ENCODE data around the gene IL17C.

The IL17C gene

DNA sequence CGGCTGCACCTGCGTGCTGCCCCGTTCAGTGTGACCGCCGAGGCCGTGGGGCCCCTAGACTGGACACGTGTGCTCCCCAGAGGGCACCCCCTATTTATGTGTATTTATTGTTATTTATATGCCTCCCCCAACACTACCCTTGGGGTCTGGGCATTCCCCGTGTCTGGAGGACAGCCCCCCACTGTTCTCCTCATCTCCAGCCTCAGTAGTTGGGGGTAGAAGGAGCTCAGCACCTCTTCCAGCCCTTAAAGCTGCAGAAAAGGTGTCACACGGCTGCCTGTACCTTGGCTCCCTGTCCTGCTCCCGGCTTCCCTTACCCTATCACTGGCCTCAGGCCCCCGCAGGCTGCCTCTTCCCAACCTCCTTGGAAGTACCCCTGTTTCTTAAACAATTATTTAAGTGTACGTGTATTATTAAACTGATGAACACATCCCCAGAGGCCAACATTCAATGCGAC is 1.7 kb downstream of the IL17C start:
- H3K27ac ChIP-seq (ENCODE audit: low read length) = no peak overlapping the region
- H3K9ac ChIP-seq (ENCODE audit: low read length) = no peak overlapping the region
- peaks cover 10% of the 10 kb centered on the region for H3K27me3 ChIP-seq (ENCODE audit: control insufficient read depth, insufficient read depth, low read length)
- no peak overlapping the region for H3K4me3 ChIP-seq (ENCODE audit: low read length)
- no peaks in the 10 kb centered on the region for H3K36me3 ChIP-seq (ENCODE audit: control insufficient read depth, low read depth, low read length)
- peaks cover 16% of the 10 kb centered on the region for H3K4me1 ChIP-seq (ENCODE audit: control insufficient read depth, low read depth, low read length)
- H3K9me3 ChIP-seq (ENCODE audit: control insufficient read depth, low read depth, low read length) = no peaks in the 10 kb centered on the region

DNA sequence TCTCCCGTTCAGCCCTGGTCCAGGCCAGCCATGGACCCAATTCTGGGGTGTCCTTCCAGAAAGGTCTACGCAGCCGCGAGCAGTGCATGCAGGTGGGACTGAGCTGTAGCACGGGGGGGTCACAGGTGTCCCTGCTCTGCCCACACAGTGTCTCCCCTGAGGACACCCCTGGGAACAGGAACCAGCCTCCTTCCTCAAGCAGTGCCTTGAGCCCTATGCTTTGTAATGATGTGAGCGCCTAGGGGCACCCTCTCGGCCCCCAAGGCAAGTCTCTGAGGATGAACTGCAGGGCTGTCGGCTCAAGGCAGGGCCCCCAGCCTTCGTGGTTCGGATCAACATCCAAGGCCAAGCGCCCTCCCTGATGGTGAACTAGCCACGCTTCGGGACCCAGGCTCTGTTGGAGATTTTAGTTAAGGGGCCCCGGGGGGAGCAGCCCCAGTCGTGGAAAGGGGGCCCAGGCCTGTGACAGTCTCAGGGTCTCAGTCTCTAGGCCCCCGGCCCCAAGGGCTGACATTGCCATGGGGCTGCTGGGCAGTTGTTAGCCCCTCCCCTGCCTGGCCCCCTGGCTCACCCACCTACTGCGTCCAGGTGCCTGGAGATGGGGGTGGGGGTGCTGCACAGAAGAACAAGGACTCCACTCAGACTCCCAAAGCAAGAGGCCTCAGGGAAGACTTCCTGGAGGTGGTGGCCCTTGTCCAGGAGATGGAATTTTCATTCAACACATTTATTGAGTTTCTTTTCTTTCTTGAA is 2.3 kb downstream of the IL17C start:
- Histone ChIP-seq H3K4me1 (ENCODE audit: control insufficient read depth, low read depth, low read length) (peaks cover 16% of the 10 kb centered on the region), H3K36me3 (ENCODE audit: control insufficient read depth, low read depth, low read length) (no peaks in the 10 kb centered on the region), H3K9me3 (ENCODE audit: control insufficient read depth, low read depth, low read length) (no peaks in the 10 kb centered on the region), H3K4me3 (ENCODE audit: low read length) (no peak overlapping the region), H3K9ac (ENCODE audit: low read length) (no peak overlapping the region), H3K27ac (ENCODE audit: low read length) (no peak overlapping the region), H3K27me3 (ENCODE audit: control insufficient read depth, insufficient read depth, low read length) (peaks cover 6% of the 10 kb centered on the region)

DNA sequence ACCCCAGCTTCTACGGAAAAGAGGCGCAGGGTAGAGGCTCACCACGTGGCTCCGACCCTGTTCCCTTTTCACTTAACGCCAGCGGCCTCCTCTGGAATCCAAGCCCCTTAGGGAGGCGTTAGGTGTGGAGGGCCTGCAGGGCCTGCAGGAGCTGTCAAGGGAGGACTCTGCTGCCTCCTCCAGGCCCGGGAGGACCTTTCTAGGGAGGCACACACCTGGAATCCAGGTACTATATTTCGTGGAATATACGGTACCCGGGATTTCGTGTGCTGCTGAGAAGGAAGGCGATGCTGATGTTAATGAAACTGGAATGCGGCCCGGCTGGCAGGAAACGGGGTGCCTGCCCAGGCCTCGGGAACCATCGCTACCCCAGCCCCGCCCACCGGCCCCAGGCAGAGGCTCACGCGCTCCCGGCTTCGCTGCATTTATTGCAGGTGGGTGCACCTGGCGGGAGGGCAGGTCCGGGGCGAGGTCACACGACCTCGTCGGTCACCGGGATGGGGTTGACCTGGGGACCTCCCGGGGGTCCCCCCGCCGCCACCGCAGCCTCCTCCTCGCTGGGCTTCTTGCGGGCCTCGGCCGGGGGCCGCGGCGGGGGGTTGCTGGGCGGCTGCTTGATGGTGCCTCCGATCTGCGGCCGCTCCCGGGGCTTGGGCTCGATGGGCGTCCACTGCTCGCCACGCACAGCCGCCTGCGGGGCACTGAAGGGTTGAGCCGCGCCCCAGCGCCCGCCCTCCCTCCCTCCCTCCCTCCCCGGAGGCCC is 4.7 kb downstream of the IL17C start:
- H3K9me3 ChIP-seq (ENCODE audit: control insufficient read depth, low read depth, low read length) = no peaks in the 10 kb centered on the region
- H3K36me3 ChIP-seq (ENCODE audit: control insufficient read depth, low read depth, low read length) = no peaks in the 10 kb centered on the region
- peaks cover 6% of the 10 kb centered on the region for H3K27me3 ChIP-seq (ENCODE audit: control insufficient read depth, insufficient read depth, low read length)
- no peak overlapping the region for H3K4me3 ChIP-seq (ENCODE audit: low read length)
- H3K4me1 ChIP-seq (ENCODE audit: control insufficient read depth, low read depth, low read length) = peaks cover 12% of the 10 kb centered on the region
- H3K9ac ChIP-seq (ENCODE audit: low read length) = no peak overlapping the region
- H3K27ac ChIP-seq (ENCODE audit: low read length) = no peak overlapping the region

DNA sequence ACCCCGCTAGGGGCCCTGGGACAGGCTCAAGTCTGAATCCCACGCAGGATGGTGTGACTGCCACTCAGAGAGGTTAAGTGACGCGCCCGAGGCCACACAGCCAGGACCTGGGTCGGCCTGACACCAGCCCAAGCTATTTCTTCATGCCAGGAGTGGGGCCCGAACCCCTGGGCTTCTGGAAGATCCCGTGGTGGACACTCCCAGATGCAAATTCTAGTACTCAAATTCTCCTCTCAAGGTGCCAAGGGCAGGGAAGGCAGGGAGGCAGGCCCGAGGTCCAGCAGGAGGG is 5.2 kb downstream of the IL17C start:
- no peak overlapping the region for H3K4me3 ChIP-seq (ENCODE audit: low read length)
- H3K27ac ChIP-seq (ENCODE audit: low read length) = no peak overlapping the region
- no peaks in the 10 kb centered on the region for H3K9me3 ChIP-seq (ENCODE audit: control insufficient read depth, low read depth, low read length)
- H3K4me1 ChIP-seq (ENCODE audit: control insufficient read depth, low read depth, low read length) = peaks cover 11% of the 10 kb centered on the region
- H3K36me3 ChIP-seq (ENCODE audit: control insufficient read depth, low read depth, low read length) = no peaks in the 10 kb centered on the region
- H3K9ac ChIP-seq (ENCODE audit: low read length) = no peak overlapping the region
- peaks cover 6% of the 10 kb centered on the region for H3K27me3 ChIP-seq (ENCODE audit: control insufficient read depth, insufficient read depth, low read length)

- no peaks in the 10 kb centered on the region for H3K9me3 ChIP-seq (ENCODE audit: control insufficient read depth, low read depth, low read length)
- no peaks in the 10 kb centered on the region for H3K4me1 ChIP-seq (ENCODE audit: control insufficient read depth, low read depth, low read length)
- no peak overlapping the region for H3K27ac ChIP-seq (ENCODE audit: low read length)
- no peaks in the 10 kb centered on the region for H3K36me3 ChIP-seq (ENCODE audit: control insufficient read depth, low read depth, low read length)
- H3K27me3 ChIP-seq (ENCODE audit: control insufficient read depth, insufficient read depth, low read length) = peaks cover 2% of the 10 kb centered on the region
- no peak overlapping the region for H3K4me3 ChIP-seq (ENCODE audit: low read length)
- H3K9ac ChIP-seq (ENCODE audit: low read length) = no peak overlapping the region
Observed at GRCh38 chr16:88645455-88645854, 7.1 kb downstream of the IL17C start.

DNA sequence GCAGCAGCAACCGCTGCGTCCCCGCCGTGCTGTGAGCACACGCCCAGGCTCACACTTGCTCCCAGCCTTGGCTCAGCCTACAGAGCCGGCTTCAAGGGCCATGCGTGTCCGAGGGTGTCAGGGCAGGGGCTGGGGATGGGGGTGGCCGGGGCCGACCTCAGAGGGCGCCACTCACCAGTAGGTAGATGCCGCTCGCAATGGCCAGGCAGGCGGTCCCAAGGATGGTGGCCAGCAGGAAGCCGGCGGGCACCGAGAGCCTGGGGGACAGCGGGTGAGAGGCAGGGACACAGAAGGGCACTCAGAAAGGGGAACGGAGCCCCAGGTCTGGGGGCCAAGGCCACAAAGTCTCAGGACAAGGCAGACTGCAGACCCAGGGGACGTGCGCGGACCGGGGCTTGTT is 7.6 kb downstream of the IL17C start:
- Histone ChIP-seq H3K9ac (ENCODE audit: low read length) (no peak overlapping the region), H3K4me3 (ENCODE audit: low read length) (no peak overlapping the region), H3K27ac (ENCODE audit: low read length) (no peak overlapping the region), H3K4me1 (ENCODE audit: control insufficient read depth, low read depth, low read length) (no peaks in the 10 kb centered on the region), H3K36me3 (ENCODE audit: control insufficient read depth, low read depth, low read length) (no peaks in the 10 kb centered on the region), H3K27me3 (ENCODE audit: control insufficient read depth, insufficient read depth, low read length) (no peaks in the 10 kb centered on the region), H3K9me3 (ENCODE audit: control insufficient read depth, low read depth, low read length) (no peaks in the 10 kb centered on the region)

- no peak overlapping the region for H3K4me3 ChIP-seq (ENCODE audit: low read length)
- no peak overlapping the region for H3K9ac ChIP-seq (ENCODE audit: low read length)
- H3K27ac ChIP-seq (ENCODE audit: low read length) = no peak overlapping the region
- H3K4me1 ChIP-seq (ENCODE audit: control insufficient read depth, low read depth, low read length) = peaks cover 4% of the 10 kb centered on the region
- no peaks in the 10 kb centered on the region for H3K9me3 ChIP-seq (ENCODE audit: control insufficient read depth, low read depth, low read length)
- H3K27me3 ChIP-seq (ENCODE audit: control insufficient read depth, insufficient read depth, low read length) = no peaks in the 10 kb centered on the region
- H3K36me3 ChIP-seq (ENCODE audit: control insufficient read depth, low read depth, low read length) = no peaks in the 10 kb centered on the region
Observed at GRCh38 chr16:88646345-88647034, 8.1 kb downstream of the IL17C start.

- H3K9me3 ChIP-seq (ENCODE audit: control insufficient read depth, low read depth, low read length) = no peaks in the 10 kb centered on the region
- H3K4me1 ChIP-seq (ENCODE audit: control insufficient read depth, low read depth, low read length) = peaks cover 4% of the 10 kb centered on the region
- H3K9ac ChIP-seq (ENCODE audit: low read length) = no peak overlapping the region
- H3K36me3 ChIP-seq (ENCODE audit: control insufficient read depth, low read depth, low read length) = no peaks in the 10 kb centered on the region
- H3K27me3 ChIP-seq (ENCODE audit: control insufficient read depth, insufficient read depth, low read length) = no peaks in the 10 kb centered on the region
- no peak overlapping the region for H3K4me3 ChIP-seq (ENCODE audit: low read length)
- no peak overlapping the region for H3K27ac ChIP-seq (ENCODE audit: low read length)
Observed at GRCh38 chr16:88647178-88648070, 9.1 kb downstream of the IL17C start.

DNA sequence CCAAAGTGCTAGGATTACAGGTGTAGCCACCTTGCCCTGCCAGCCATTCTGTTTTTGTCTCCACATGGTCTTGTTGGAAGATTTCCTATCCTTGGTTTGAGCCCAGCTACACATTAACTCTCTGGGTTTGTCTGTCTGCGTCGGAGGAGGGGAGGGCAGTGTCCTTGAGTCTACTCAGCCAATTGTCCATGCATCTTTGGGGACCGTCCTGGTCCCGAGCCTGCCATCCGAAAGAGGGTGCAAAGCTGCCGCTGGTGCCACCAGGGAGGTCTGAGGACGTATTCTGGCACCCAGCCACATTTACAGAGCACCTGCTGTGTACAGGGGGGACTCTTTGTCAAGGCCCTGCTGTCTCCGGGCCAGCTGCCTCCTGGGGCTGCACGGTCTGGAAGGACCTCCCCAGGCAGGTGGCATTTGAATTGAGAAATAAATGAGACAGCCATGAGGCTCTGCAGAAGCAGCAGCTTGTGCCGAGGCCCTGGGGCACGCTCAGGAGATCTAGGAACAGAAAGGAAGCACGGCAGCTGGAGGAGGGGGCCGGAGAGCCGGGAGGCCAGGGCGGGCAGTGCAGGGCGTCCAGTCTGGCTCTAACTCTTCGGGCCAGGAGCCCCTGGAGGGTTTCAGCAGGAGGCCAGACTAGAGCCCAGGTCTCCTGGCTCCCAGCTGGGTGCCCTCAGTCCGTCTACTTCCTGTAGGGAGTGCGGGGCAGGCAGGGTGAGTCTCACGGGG is 11.0 kb downstream of the IL17C start:
- peaks cover 4% of the 10 kb centered on the region for H3K4me1 ChIP-seq (ENCODE audit: control insufficient read depth, low read depth, low read length)

GRCh38 chr16:88649924-88650748 is 11.8 kb downstream of the IL17C start:
- Histone ChIP-seq H3K4me3 (ENCODE audit: low read length) (peak overlapping the region; percentile 90), H3K9ac (ENCODE audit: low read length) (peak overlapping the region; percentile 76), H3K27me3 (ENCODE audit: control insufficient read depth, insufficient read depth, low read length) (no peaks in the 10 kb centered on the region), H3K9me3 (ENCODE audit: control insufficient read depth, low read depth, low read length) (no peaks in the 10 kb centered on the region), H3K27ac (ENCODE audit: low read length) (no peak overlapping the region), H3K36me3 (ENCODE audit: control insufficient read depth, low read depth, low read length) (peaks cover 3% of the 10 kb centered on the region), H3K4me1 (ENCODE audit: control insufficient read depth, low read depth, low read length) (peaks cover 4% of the 10 kb centered on the region)

More for the DNA sequence above, 11.0 kb downstream of the IL17C start:
- Histone ChIP-seq H3K27me3 (ENCODE audit: control insufficient read depth, insufficient read depth, low read length) (no peaks in the 10 kb centered on the region), H3K36me3 (ENCODE audit: control insufficient read depth, low read depth, low read length) (no peaks in the 10 kb centered on the region), H3K4me3 (ENCODE audit: low read length) (peak overlapping the region; percentile 90), H3K9me3 (ENCODE audit: control insufficient read depth, low read depth, low read length) (no peaks in the 10 kb centered on the region), H3K27ac (ENCODE audit: low read length) (no peak overlapping the region), H3K9ac (ENCODE audit: low read length) (no peak overlapping the region)

Data from iPS-18a (cell line).